ENCODE data around the gene UTY. TPM values are rescaled to one million over a fixed set of nuclear protein-coding genes. Genes with fewer than 3 reads are reported as not detected.

UTY gene
- total RNA-seq, 6 experiments from 2014 or later: 10.0 TPM; not detected in 5

DNA sequence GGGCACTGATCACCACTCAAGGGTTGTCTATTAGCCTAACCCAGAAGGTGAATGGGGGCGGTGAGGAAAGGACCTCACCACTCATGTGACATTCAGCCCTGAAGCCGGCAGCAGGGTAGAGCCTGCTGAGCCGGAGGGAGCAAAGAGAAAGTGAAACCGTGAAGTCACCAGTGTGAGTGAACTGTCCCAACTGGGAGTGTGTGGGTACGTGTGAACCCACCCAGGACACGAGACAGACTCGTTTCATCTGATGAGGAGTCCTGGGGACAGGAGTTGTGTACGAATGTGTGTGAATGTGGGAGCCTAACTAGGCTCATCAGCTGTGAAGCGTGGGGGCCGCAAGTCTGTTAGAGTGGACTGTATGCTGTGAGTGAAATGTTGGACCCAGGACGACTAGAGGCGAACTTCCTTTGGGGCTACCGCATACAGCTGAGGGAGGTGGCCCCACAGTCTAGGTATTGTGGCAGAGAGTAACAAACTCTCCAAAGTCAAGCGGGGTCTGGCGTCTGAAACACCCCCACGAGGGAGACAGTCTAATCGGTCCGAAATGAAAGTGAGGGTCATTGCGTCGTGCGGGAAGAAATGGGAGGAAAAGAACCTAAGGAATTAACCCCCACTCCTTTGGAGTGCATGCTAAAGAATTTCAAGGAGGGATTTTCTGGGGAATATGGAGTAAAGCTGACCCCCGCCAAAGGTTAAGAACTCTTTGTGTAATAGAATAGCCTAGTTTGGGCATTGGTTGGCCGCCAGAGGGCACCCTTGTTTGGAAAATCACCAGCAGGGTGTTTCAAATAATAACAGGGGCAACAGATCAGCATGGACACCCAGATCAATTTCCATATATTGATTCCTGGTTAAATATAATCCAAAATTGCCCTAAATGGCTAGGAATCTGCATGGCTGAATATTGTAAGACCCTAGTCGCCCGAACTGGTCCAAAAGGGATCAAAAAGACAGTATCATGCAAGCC lies 43.6 kb downstream of the UTY start:
- Histone ChIP-seq H3K27me3 (no peaks in the 10 kb centered on the region), H3K4me3 (no peak overlapping the region)
- peak in 1 of 3 donors; percentile 73 for DNase-seq

DNA sequence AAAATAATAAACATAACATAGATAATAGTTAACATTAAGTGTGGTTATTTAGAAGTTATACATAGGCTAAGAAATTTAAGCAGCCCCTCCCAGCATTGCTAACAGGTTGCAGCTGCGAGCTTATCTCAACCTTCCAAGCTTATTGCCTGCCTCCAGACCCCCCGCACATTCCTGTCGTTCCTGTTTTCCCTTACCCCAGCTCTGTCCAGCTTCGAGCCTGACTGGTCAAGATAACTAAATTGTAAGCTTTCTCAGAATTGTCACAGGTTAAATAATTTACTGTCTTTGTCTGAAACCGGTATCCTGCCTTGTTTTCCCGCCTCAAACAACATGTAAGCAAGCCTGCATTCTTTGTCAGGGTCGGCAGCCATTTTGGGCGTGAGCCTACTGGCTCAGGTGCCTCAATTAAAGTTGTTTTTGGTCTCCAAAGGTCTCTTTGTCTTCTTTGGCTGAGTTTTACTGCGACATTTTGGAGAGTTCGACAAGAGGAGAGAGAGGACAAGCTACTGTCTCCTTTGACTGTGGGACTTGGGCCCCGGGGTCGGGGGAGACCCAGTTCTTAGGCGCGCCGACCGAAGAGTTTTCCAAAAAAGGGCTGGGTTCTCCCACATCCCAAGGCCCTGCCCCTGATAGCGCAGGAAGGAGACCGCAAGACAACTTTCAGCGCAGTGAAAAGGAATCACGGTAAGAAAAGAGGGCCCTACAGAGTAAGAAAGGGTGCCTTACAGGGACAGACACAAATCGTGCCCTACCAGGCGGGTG lies 44.4 kb downstream of the UTY start:
- Histone ChIP-seq H3K4me3 (no peak overlapping the region), H3K4me1 (no peaks in the 10 kb centered on the region), H3K36me3 (no peaks in the 10 kb centered on the region)

More for the DNA sequence above, 43.6 kb downstream of the UTY start:
- TF ChIP-seq POLR2A (IDR thresholded peaks at IDR 0.05): no peak
- TF ChIP-seq, protein P1, sequence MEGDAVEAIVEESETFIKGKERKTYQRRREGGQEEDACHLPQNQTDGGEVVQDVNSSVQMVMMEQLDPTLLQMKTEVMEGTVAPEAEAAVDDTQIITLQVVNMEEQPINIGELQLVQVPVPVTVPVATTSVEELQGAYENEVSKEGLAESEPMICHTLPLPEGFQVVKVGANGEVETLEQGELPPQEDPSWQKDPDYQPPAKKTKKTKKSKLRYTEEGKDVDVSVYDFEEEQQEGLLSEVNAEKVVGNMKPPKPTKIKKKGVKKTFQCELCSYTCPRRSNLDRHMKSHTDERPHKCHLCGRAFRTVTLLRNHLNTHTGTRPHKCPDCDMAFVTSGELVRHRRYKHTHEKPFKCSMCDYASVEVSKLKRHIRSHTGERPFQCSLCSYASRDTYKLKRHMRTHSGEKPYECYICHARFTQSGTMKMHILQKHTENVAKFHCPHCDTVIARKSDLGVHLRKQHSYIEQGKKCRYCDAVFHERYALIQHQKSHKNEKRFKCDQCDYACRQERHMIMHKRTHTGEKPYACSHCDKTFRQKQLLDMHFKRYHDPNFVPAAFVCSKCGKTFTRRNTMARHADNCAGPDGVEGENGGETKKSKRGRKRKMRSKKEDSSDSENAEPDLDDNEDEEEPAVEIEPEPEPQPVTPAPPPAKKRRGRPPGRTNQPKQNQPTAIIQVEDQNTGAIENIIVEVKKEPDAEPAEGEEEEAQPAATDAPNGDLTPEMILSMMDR (IDR thresholded peaks at IDR 0.05): no peak
- Histone ChIP-seq H3K9me3 (no peaks in the 10 kb centered on the region), H3K27ac (no peak overlapping the region), H3K36me3 (no peaks in the 10 kb centered on the region), H3K4me1 (no peaks in the 10 kb centered on the region)
- intact Hi-C loops (cut with DNase I): no loop called here
- no CpG with 5 or more reads among the region's 25 CpGs for WGBS (ENCODE audit: insufficient coverage, low coverage, low lambda C conversion rate, missing lambda C conversion rate)
- ATAC-seq: peak in 1 of 4 donors; percentile 86

DNA sequence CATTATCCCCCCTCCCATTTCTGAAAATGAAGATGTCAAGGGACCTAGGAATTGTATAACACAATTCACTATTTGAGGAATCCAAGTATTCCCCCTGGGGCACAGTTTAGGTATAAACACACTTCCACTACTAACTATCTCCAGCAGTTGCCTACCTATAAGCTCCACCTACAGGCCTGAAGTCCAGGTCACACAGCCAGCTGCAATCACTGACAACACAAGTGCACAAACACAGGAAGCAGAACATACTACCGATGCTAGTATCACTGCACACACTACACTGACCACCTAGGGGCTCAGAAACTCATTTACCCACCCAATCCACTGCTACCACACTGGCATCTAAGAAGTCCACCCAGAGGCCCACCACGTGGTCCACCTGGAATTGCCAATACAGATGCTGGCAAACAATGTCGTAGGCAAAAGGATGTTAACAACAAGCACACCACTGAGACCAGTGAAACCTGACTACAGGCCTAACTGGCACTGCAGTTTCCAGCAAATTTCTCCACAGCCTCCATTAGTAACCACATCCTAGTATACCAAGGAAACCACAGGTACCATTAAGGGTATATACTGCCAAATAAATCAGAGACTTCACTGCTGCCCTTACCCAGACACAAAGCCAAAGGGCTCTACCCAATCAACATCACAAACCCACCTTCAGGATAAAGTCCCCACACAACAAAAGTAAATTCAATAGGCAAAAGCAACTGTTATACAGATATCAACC lies 47.4 kb downstream of the UTY start:
- ATAC-seq: peak in 1 of 4 donors; percentile 71
- intact Hi-C loops (cut with DNase I): no loop called here
- no peak for DNase-seq
- Histone ChIP-seq H3K4me3 (no peak overlapping the region), H3K27me3 (no peaks in the 10 kb centered on the region), H3K36me3 (no peaks in the 10 kb centered on the region), H3K27ac (no peak overlapping the region), H3K4me1 (no peaks in the 10 kb centered on the region), H3K9me3 (no peaks in the 10 kb centered on the region)
- TF ChIP-seq POLR2A (IDR thresholded peaks at IDR 0.05): no peak
- TF ChIP-seq, protein P1 (IDR thresholded peaks at IDR 0.05): no peak
- no CpG with 5 or more reads among the region's 3 CpGs for WGBS (ENCODE audit: insufficient coverage, low coverage, low lambda C conversion rate, missing lambda C conversion rate)

More for the DNA sequence above, 44.4 kb downstream of the UTY start:
- TF ChIP-seq POLR2A (IDR thresholded peaks at IDR 0.05): no peak
- TF ChIP-seq, protein P1 (IDR thresholded peaks at IDR 0.05): no peak
- no peak overlapping the region for H3K27ac ChIP-seq
- WGBS (ENCODE audit: insufficient coverage, low coverage, low lambda C conversion rate, missing lambda C conversion rate): no CpG with 5 or more reads among the region's 22 CpGs
- ATAC-seq (no peak), DNase-seq (no peak)
- no peaks in the 10 kb centered on the region for H3K9me3 ChIP-seq
- intact Hi-C loops (cut with DNase I): no loop called here
- no peaks in the 10 kb centered on the region for H3K27me3 ChIP-seq

DNA sequence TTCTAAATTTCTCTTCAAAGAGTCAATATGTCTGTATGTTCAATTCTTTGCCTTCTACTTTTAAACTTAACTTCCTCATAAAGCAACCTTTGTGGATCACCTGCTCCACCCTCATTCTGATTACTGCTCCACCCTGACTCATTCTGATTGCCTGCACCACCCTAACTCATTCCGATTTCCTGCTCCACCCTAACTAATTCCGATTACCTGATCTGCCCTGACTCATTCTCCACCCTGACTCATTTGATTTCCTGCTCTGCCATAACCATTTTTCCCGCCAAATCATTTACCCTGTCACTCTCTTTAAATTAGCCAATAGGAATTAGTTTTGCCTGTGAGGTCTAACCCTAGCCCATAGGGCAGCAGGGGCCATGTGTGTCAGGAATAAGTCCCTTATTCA lies 50.3 kb downstream of the UTY start:
- Histone ChIP-seq H3K36me3 (no peaks in the 10 kb centered on the region), H3K4me1 (no peaks in the 10 kb centered on the region), H3K27ac (no peak overlapping the region), H3K27me3 (no peaks in the 10 kb centered on the region), H3K4me3 (no peak overlapping the region), H3K9me3 (no peaks in the 10 kb centered on the region)
- WGBS (ENCODE audit: insufficient coverage, low coverage, low lambda C conversion rate, missing lambda C conversion rate): no CpG with 5 or more reads among the region's 3 CpGs
- ATAC-seq (no peak), DNase-seq (no peak)
- TF ChIP-seq POLR2A (IDR thresholded peaks at IDR 0.05): no peak
- TF ChIP-seq, protein P1 (IDR thresholded peaks at IDR 0.05): no peak
- intact Hi-C loops (cut with DNase I): no loop called here

Measured in right lobe of liver (tissue), 6 donors.